SK-N-SH treated with all-trans-retinoic acid at 6 μM for 48 hours (cell line): ENCODE data around the gene ANKRD13D.
A peak's percentile ranks its signal among the peaks of the same experiment; 100 is the strongest.

ENCODE experiments used
- ATAC-seq: fragments of 200-7000 bp; cut with Tn5 transposase; 3 replicates; pipeline ENCODE4 v1.9.1; 2020; ENCODE audit warnings: mild to moderate bottlenecking, moderate library complexity
- ARNTL ChIP-seq: fragments of 450-650 bp; formaldehyde crosslinking; IDR thresholded peaks from 2 replicates; pipeline ENCODE4 v1.5.0; 2020; ENCODE audit warnings: low read depth, mild to moderate bottlenecking, moderate library complexity, borderline replicate concordance
- CSDC2 ChIP-seq: fragments of 250-450 bp; sonication (Bioruptor Pico); IDR thresholded peaks from 2 replicates; pipeline ENCODE4 v1.5.0; 2020; ENCODE audit warnings: mild to moderate bottlenecking, moderate library complexity
- ESRRG ChIP-seq: fragments of 250-450 bp; sonication (Bioruptor Pico); IDR thresholded peaks from 2 replicates; pipeline ENCODE4 v1.6.1; 2021; ENCODE audit warnings: mild to moderate bottlenecking
- GLIS3 ChIP-seq: fragments of 250-450 bp; sonication (Bioruptor Pico); IDR thresholded peaks from 2 replicates; pipeline ENCODE4 v1.5.0; 2020; ENCODE audit warnings: mild to moderate bottlenecking, moderate library complexity
- ISL1 ChIP-seq: fragments of 250-450 bp; sonication (Bioruptor Pico); IDR thresholded peaks from 2 replicates; pipeline ENCODE4 v2.1.2; 2022; ENCODE audit warnings: mild to moderate bottlenecking, moderate library complexity
- RARB ChIP-seq: fragments of 250-450 bp; sonication (Bioruptor Pico); IDR thresholded peaks from 2 replicates; pipeline ENCODE4 v1.8.0; 2021; ENCODE audit warnings: mild to moderate bottlenecking, moderate library complexity
- SNAI2 ChIP-seq: fragments of 250-450 bp; sonication (Bioruptor Pico); IDR thresholded peaks from 2 replicates; pipeline ENCODE4 v1.5.0; 2020; ENCODE audit warnings: mild to moderate bottlenecking, moderate library complexity
- TCF4 ChIP-seq: fragments of 250-450 bp; sonication (Bioruptor Pico); IDR thresholded peaks from 2 replicates; pipeline ENCODE4 v1.8.0; 2021; ENCODE audit warnings: mild to moderate bottlenecking, moderate library complexity, borderline replicate concordance
- TOX ChIP-seq: fragments of 250-450 bp; sonication (Bioruptor Pico); IDR thresholded peaks from 2 replicates; pipeline ENCODE4 v1.8.0; 2021; ENCODE audit warnings: mild to moderate bottlenecking, moderate library complexity, borderline replicate concordance
- ZC3H10 ChIP-seq: fragments of 250-450 bp; sonication (Bioruptor Pico); IDR thresholded peaks from 2 replicates; pipeline ENCODE4 v1.5.1; 2021; ENCODE audit warnings: mild to moderate bottlenecking, moderate library complexity
- ZFP3 ChIP-seq: fragments of 250-450 bp; sonication (Bioruptor Pico); IDR thresholded peaks from 2 replicates; pipeline ENCODE4 v1.5.0; 2020; ENCODE audit warnings: mild to moderate bottlenecking, moderate library complexity
- ZFP30 ChIP-seq: fragments of 450-650 bp; formaldehyde crosslinking; IDR thresholded peaks from 2 replicates; pipeline ENCODE4 v1.5.0; 2022; ENCODE audit warnings: mild to moderate bottlenecking, moderate library complexity
- ZNF565 ChIP-seq: fragments of 450-650 bp; formaldehyde crosslinking; conservative IDR thresholded peaks from 2 replicates; pipeline ENCODE4 v1.5.0; 2020; ENCODE audit warnings: low read depth, mild to moderate bottlenecking, moderate library complexity
- ZNF70 ChIP-seq: fragments of 450-650 bp; formaldehyde crosslinking; IDR thresholded peaks from 2 replicates; pipeline ENCODE4 v1.5.0; 2020; ENCODE audit warnings: mild to moderate bottlenecking, moderate library complexity
- ZNF8 ChIP-seq: fragments of 450-650 bp; formaldehyde crosslinking; IDR thresholded peaks from 2 replicates; pipeline ENCODE4 v1.5.0; 2020; ENCODE audit warnings: mild to moderate bottlenecking, moderate library complexity
- TF ChIP-seq, protein P1 (sequence below): fragments of 250-450 bp; sonication (Bioruptor Pico); IDR thresholded peaks from 2 replicates; pipeline ENCODE4 v1.8.0; 2020; ENCODE audit warnings: mild to moderate bottlenecking, moderate library complexity, borderline replicate concordance
- TF ChIP-seq, protein P2 (sequence below): fragments of 250-450 bp; sonication (Bioruptor Pico); IDR thresholded peaks from 2 replicates; pipeline ENCODE4 v1.5.1; 2020; ENCODE audit warnings: low read depth, mild to moderate bottlenecking, moderate library complexity
- TF ChIP-seq, protein P3 (sequence below): fragments of 250-450 bp; sonication (Bioruptor Pico); IDR thresholded peaks from 2 replicates; pipeline ENCODE4 v1.8.0; 2021; ENCODE audit warnings: low read depth, mild to moderate bottlenecking, moderate library complexity, borderline replicate concordance
- TF ChIP-seq, protein P4 (sequence below): fragments of 250-450 bp; sonication (Bioruptor Pico); IDR thresholded peaks from 2 replicates; pipeline ENCODE4 v1.5.1; 2021; ENCODE audit warnings: mild to moderate bottlenecking, moderate library complexity
- TF ChIP-seq, protein P5 (sequence below): fragments of 250-450 bp; sonication (Bioruptor Pico); IDR thresholded peaks from 2 replicates; pipeline ENCODE4 v1.5.0; 2020; ENCODE audit warnings: mild to moderate bottlenecking, moderate library complexity

The ANKRD13D gene

DNA sequence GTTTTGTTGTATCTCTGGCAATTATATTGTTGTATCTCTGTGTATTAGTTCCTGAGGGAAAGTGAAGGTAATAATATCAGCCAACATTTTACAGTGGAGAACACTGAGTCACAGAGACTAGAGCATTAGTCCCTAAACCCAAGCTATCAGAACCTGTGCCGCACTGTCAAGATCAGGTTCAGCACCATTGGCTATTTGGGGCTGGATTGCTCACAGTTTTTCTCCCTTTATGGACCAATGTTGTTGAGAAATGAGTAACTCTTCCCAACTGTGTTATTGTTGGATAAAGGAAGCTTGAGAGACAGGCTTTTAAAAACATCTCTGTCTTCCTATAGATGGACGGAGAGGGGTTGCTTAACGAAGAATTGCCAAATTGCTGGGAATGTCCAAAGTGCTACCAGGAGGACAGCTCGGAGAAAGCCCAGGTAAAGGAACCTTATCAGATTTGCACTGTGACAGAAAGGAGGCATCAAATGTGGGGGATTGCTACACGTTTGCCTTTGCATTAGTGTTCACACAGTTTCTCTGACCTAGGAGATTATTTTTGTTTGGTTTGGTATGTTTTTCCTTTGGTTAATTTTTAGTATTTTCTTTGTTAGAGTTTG, 41.1 kb upstream of the ANKRD13D start (continued):
- TF ChIP-seq, protein P1, sequence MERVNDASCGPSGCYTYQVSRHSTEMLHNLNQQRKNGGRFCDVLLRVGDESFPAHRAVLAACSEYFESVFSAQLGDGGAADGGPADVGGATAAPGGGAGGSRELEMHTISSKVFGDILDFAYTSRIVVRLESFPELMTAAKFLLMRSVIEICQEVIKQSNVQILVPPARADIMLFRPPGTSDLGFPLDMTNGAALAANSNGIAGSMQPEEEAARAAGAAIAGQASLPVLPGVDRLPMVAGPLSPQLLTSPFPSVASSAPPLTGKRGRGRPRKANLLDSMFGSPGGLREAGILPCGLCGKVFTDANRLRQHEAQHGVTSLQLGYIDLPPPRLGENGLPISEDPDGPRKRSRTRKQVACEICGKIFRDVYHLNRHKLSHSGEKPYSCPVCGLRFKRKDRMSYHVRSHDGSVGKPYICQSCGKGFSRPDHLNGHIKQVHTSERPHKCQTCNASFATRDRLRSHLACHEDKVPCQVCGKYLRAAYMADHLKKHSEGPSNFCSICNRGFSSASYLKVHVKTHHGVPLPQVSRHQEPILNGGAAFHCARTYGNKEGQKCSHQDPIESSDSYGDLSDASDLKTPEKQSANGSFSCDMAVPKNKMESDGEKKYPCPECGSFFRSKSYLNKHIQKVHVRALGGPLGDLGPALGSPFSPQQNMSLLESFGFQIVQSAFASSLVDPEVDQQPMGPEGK, result no peak

DNA sequence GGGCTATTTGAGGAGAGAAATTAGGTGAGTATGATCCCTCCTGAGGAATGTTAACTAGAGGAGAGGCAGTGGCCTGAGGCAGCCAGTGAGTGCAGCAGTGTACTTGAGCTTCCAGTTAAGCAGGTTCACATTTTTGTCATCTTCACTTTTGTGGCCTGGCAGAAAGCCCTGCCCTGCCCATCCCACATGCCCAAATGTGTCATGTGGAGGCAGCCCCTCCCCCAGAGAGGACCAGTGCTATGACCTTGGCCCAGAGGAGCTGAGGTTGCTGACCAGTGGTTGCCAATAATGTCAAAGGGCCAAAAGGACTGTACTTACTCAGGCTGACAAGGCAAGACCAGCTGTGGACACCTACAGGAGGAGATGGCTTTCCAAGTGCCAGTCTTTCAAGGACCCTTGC, 40.5 kb upstream of the ANKRD13D start:
- ATAC-seq, result peak; percentile 27; the same call in 2 of the 3 replicates
- TF ChIP-seq ISL1 (CRISPR knock-in tag), result no peak
- no peak for TF ChIP-seq ARNTL (CRISPR knock-in tag)
- TF ChIP-seq TCF4 (CRISPR knock-in tag), result no peak
- no peak for TF ChIP-seq ZFP3
- no peak for TF ChIP-seq TOX (CRISPR knock-in tag)
- TF ChIP-seq SNAI2 (CRISPR knock-in tag), result no peak
- TF ChIP-seq, protein P2, sequence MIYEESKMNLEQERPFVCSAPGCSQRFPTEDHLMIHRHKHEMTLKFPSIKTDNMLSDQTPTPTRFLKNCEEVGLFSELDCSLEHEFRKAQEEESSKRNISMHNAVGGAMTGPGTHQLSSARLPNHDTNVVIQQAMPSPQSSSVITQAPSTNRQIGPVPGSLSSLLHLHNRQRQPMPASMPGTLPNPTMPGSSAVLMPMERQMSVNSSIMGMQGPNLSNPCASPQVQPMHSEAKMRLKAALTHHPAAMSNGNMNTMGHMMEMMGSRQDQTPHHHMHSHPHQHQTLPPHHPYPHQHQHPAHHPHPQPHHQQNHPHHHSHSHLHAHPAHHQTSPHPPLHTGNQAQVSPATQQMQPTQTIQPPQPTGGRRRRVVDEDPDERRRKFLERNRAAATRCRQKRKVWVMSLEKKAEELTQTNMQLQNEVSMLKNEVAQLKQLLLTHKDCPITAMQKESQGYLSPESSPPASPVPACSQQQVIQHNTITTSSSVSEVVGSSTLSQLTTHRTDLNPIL (CRISPR knock-in tag), result no peak
- TF ChIP-seq, protein P3, sequence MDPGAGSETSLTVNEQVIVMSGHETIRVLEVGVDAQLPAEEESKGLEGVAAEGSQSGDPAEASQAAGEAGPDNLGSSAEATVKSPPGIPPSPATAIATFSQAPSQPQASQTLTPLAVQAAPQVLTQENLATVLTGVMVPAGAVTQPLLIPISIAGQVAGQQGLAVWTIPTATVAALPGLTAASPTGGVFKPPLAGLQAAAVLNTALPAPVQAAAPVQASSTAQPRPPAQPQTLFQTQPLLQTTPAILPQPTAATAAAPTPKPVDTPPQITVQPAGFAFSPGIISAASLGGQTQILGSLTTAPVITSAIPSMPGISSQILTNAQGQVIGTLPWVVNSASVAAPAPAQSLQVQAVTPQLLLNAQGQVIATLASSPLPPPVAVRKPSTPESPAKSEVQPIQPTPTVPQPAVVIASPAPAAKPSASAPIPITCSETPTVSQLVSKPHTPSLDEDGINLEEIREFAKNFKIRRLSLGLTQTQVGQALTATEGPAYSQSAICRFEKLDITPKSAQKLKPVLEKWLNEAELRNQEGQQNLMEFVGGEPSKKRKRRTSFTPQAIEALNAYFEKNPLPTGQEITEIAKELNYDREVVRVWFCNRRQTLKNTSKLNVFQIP, result no peak
- TF ChIP-seq RARB, result no peak
- TF ChIP-seq, all 23 proteins: peak for 0

DNA sequence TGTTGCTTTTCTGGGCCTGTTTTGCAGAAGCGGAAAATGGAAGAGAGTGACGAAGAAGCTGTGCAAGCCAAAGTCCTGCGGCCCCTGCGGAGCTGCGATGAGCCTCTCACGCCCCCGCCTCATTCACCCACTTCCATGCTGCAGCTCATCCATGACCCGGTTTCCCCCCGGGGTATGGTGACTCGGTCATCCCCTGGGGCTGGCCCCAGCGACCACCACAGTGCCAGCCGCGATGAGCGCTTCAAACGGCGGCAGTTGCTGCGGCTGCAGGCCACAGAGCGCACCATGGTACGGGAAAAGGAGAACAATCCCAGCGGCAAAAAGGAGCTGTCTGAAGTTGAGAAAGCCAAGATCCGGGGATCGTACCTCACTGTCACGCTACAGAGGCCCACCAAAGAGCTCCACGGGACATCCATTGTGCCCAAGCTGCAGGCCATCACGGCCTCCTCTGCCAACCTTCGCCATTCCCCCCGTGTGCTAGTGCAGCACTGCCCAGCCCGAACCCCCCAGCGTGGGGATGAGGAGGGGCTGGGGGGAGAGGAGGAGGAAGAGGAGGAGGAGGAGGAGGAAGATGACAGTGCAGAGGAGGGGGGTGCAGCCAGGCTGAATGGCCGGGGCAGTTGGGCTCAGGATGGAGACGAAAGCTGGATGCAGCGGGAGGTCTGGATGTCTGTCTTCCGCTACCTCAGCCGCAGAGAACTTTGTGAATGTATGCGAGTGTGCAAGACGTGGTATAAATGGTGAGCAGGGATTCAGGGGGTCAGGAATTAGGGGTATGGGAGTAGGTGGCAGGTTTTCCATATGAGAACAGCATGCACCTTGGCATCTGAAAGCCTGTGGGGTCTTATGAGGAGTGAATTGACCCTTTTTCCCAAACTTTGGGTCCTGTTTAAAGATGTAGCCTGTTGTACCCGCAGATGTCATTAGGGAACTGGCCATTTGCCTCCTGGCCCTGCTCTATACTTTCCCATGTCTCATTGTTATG, 38.8 kb upstream of the ANKRD13D start:
- ATAC-seq, result no peak
- no peak for TF ChIP-seq CSDC2 (CRISPR knock-in tag)
- no peak for TF ChIP-seq ZFP30
- TF ChIP-seq ISL1 (CRISPR knock-in tag), result no peak
- TF ChIP-seq, protein P4, sequence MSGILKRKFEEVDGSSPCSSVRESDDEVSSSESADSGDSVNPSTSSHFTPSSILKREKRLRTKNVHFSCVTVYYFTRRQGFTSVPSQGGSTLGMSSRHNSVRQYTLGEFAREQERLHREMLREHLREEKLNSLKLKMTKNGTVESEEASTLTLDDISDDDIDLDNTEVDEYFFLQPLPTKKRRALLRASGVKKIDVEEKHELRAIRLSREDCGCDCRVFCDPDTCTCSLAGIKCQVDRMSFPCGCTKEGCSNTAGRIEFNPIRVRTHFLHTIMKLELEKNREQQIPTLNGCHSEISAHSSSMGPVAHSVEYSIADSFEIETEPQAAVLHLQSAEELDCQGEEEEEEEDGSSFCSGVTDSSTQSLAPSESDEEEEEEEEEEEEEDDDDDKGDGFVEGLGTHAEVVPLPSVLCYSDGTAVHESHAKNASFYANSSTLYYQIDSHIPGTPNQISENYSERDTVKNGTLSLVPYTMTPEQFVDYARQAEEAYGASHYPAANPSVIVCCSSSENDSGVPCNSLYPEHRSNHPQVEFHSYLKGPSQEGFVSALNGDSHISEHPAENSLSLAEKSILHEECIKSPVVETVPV (CRISPR knock-in tag), result no peak
- no peak for TF ChIP-seq TOX (CRISPR knock-in tag)
- TF ChIP-seq, protein P5, sequence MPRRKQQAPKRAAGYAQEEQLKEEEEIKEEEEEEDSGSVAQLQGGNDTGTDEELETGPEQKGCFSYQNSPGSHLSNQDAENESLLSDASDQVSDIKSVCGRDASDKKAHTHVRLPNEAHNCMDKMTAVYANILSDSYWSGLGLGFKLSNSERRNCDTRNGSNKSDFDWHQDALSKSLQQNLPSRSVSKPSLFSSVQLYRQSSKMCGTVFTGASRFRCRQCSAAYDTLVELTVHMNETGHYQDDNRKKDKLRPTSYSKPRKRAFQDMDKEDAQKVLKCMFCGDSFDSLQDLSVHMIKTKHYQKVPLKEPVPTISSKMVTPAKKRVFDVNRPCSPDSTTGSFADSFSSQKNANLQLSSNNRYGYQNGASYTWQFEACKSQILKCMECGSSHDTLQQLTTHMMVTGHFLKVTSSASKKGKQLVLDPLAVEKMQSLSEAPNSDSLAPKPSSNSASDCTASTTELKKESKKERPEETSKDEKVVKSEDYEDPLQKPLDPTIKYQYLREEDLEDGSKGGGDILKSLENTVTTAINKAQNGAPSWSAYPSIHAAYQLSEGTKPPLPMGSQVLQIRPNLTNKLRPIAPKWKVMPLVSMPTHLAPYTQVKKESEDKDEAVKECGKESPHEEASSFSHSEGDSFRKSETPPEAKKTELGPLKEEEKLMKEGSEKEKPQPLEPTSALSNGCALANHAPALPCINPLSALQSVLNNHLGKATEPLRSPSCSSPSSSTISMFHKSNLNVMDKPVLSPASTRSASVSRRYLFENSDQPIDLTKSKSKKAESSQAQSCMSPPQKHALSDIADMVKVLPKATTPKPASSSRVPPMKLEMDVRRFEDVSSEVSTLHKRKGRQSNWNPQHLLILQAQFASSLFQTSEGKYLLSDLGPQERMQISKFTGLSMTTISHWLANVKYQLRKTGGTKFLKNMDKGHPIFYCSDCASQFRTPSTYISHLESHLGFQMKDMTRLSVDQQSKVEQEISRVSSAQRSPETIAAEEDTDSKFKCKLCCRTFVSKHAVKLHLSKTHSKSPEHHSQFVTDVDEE (CRISPR knock-in tag), result no peak
- no peak for TF ChIP-seq ARNTL (CRISPR knock-in tag)
- TF ChIP-seq ESRRG (CRISPR knock-in tag), result no peak
- TF ChIP-seq, protein P1, result no peak
- no peak for TF ChIP-seq ZNF8 (CRISPR knock-in tag)
- TF ChIP-seq ZFP3, result no peak
- TF ChIP-seq GLIS3 (CRISPR knock-in tag), result no peak
- TF ChIP-seq ZC3H10 (CRISPR knock-in tag), result no peak
- no peak for TF ChIP-seq ZNF565 (CRISPR knock-in tag)
- TF ChIP-seq TCF4 (CRISPR knock-in tag), result no peak
- no peak for TF ChIP-seq RARB
- TF ChIP-seq, protein P3, result no peak
- TF ChIP-seq ZNF70 (CRISPR knock-in tag), result no peak
